NCI-H2227 treated with DMSO at 0.1 percent for 48 hours (cell line): Measurements from ENCODE around the gene TMEM156.

Experiments used
- DNase-seq: peaks from one replicate; lab custom pipeline; 2025; lab: John Stamatoyannopoulos, UW

The TMEM156 gene, protein sequence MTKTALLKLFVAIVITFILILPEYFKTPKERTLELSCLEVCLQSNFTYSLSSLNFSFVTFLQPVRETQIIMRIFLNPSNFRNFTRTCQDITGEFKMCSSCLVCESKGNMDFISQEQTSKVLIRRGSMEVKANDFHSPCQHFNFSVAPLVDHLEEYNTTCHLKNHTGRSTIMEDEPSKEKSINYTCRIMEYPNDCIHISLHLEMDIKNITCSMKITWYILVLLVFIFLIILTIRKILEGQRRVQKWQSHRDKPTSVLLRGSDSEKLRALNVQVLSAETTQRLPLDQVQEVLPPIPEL

DNA sequence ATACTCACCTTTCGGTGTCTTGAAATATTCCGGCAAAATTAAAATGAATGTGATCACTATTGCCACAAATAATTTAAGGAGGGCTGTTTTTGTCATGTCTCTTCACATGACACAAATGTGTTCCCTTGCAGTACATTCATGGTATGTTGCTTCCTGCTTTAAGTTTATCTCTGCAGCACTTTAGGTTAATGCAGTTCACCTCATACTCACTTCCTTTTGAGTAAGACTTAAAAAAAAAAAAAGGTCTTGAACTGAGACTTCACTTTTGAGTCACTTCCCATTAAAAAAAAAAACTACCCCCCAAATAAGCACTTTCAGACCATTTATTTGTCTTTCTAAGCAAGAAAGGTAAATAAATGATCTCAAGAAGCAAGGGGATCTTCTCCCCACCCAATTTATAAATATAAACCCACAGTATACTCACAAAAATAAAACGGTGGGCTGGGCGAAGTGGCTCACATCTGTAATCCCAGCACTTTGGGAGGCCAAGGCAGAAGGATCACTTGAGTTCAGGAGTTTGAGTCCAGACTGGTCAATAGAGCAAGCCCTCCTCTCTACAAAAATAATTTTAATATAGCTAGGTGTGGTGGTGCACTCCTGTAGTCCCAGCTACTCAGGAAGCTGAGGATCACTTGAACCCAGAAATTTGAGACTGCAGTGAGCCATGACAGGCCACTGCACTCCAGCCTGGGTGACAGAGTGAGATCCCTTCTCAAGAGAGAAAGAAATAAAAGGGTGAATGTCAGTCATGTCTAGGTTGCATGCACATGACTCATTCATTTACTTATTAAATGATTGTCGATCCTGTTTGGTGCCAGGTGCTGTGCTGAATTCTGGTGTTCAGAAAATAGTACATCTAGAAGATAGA lies at the start of gene TMEM156:
TSS of gene TMEM156 (minus strand) at position 192 of the 868 bp plus-strand sequence. CDS start at position 96, 96 bp downstream.
- no peak for DNase-seq

DNA sequence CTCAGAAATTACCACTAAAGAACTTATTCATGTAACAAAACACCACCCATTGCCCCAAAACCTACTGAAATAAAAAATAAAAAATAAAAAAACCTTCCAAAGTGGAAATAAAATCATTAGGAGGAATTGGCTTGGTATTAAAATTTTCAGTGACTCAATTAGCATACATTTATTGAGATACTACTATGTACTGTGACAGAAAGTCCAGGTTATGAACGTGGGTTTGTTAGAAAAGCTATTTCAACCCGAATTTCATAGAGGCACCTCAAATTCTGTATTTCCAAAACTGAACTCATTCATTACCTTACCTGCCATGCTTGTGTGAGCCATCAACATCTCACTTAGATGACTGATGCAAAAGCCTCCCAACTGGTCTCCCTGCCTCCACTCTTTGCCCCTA lies 46.6 kb upstream of the TMEM156 start:
- no peak for DNase-seq

DNA sequence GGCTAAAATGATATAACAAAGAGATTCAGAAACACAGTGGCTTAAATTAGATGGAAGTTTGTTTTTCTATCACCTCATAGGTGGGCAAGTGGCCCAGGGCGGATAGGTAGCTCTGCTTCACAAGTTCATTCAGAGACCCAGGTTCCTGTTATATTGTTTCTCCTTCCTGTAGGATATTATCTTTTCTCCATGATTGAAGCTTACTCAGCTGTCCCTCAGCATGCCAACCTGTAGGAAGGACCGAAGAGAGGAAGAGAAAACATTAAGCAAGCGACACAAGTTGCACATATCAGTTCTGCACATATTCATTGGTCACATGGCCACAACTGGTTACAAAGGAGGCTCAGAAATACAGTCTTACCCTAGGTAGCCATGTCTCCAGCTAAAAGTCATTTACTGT lies 36.7 kb upstream of the TMEM156 start:
- no peak for DNase-seq

DNA sequence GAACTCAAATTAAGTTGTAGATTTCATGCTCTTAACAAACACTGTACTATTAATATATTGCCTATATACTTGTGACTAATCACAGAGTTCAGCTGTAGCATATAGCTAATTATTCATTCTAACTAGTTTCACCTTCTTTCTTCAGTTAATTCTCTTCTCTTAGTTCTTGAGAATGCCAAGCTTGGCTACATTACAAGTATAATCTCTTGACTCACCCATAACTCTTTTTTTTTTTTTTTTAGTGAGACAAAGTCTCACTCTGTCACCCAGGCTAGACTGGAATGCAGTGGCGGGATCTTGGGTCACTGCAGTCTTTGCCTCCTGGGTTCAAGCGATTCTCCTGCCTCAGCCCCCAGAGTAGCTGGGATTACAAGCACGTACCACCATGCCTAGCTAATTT lies 35.2 kb upstream of the TMEM156 start:
- no peak for DNase-seq

DNA sequence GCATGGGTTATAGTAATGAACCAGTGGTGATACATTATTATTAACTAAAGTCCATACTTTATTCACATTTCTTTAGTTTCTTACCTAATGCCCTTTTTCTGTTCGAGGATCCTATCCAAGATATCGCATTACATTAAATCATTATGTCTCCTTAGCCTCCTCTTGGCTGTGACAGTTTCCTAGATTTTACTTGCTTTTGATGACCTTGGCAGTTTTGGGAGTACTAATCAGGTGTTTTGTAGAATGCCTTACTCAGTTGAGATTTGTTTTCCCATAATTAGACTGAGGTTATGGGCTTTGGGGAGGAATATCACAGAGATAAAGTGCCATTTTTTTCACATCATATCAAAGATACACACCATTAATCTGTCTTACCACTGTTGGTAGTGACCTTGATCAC lies 34.8 kb upstream of the TMEM156 start:
- DNase-seq, result no peak

DNA sequence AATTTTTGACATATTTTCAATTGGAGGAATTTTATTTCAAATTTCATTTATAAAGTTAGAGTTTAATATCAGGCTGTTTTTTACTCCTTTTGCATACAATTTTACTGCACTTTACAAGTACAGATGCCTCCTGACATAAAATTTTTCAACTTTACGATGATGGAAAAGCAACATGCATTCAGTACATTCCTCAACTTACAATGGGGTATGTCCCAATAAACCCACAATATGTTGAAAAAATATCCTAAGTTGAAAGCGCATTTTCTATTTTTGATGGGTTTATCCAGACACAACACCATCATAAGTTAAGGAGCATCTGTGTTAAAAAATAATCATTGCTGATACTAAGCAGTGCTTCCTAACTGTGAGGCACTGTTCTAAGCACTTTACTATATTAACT lies 34.2 kb upstream of the TMEM156 start:
- DNase-seq, result no peak

DNA sequence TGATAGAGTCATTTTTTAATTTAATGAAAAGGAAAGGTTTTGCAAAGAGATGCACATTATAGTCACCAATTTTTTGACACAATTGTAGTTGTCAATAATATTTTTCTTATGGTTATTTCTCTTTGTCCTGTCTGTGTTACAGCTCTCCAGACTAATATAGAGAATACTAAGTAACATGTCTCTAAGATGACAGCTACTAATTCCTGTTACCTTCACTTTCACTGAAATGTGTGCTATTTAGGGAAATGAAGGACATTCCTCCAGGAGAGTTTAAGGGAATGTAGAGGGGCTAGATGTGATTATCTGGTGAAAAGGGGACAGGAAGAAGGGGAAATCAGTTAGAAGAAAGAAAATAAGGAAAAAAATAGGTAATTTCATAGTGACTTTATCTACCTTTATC lies 31.2 kb upstream of the TMEM156 start:
- DNase-seq, result no peak

DNA sequence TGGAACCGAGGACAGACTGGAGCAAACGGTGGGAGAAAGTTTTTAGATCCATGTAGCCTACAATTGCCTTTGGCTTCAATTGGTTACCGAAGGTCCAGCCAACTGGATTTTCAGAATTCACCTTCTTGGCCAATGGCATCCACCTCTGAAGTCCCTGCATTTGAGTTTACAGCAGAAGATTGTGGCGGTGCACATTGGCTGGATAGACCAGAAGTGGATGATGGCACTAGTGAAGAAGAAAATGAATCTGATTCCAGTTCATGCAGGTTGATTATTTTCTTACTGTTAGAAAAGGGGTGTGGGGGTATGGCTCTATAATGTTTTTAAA lies 30.5 kb upstream of the TMEM156 start:
- peak; percentile 49 for DNase-seq

DNA sequence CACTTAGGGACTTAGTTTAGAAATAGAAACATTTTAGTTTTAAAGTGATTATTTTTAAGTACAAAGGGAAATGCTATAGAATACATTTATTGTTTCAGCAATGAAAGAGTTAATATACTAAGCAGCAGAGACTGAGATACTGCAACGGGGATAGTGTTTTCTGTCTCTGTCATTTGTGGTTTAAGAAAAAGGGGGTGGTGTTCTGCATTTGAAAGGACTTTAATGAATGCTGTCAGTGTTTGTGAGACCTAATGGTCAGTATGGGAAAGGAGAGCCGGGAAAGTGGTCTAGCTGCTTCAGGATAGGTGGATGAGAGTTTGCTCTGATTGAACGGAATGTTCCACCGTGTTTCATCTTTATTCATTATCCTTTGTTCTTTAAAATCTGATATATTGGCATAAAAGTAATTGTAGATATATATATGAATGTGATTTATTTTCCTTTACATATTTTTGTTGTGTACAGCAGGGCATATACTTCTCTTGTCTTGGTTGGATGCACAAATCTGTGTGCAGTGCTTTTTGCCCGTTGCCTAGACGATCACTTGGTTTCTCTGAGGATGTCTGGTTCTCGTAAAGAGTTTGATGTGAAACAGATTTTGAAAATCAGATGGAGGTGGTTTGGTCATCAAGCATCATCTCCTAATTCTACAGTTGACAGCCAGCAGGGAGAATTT lies 30.0 kb upstream of the TMEM156 start, which contains the start of gene KLHL5:
TSS of gene KLHL5 (plus strand) at position 139 of the 676 bp plus-strand sequence. CDS start at position 560, 421 bp downstream.
- DNase-seq, result peak; percentile 71

DNA sequence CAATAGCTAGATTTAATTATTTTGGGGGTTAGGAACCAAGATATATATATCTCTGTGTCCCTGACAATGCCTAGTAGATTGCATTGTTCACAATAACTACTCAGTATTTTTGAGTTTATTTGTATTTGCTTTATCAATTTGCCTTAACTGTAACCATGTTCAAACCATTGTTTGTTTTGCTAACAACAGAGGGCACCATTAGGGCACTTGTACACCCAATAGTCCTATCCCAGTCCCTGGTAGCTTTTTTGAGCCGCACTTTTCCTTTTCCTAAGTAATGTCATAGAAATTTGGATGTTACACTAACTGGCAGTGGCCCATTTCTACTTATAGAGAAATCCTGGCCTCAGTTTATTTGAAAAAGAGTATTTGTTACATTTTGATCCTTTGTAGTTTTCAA lies 29.2 kb upstream of the TMEM156 start:
- no peak for DNase-seq

DNA sequence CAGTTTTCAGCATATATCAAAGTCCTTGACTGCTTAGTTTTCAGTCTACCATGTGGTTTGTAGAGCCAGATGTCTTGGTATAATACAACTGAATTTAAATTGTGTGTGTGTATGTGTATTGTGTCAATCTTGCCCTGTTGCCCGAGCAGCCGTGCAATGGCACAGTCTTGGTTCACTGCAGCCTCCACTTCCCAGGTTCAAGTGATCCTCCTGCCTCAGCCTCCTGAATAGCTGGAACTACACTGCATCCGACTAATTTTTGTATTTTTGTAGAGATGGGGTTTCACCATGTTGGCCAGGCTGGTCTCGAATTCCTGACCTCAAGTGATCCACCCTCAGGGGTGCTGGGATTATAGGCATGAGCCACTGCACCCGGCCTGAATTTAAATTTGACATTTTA lies 23.8 kb upstream of the TMEM156 start:
- no peak for DNase-seq

DNA sequence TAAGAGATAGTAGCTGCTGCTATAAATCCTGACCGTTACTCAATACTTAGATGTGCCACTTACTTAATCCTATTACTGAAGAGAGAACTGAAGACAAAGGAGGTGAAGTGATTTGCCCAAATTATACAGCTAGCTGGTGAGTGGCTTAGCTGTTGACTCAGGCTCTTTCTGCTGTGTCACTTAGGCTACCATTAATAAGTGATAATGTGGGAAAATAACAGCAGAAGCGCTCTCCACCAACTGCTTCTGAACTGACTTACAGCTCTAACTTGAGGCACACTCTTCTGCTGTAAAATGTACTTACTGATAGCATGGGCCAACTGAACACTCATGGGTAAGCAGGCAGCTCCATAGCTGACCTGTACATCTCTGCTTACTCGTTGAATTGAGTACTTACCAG lies 22.3 kb upstream of the TMEM156 start:
- peak; percentile 76 for DNase-seq

DNA sequence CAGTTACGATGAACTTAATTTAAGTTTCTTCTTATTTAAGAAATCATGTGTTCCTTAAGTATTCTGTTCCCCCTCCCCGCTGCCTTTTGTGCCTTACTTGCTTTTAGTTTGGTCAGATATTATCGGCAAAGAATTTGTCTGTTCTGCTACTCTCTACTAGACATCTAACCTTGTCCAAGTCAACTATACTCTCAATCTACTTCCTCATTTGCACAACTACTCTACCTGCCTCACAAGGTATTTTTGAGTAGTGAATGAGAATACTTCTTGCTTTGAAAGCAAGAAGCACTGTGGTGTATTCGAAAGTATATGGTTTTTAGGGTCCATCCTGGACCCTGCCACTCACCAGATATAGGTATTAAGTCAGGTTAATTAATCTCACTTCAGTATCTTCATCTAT lies 21.8 kb upstream of the TMEM156 start:
- no peak for DNase-seq

DNA sequence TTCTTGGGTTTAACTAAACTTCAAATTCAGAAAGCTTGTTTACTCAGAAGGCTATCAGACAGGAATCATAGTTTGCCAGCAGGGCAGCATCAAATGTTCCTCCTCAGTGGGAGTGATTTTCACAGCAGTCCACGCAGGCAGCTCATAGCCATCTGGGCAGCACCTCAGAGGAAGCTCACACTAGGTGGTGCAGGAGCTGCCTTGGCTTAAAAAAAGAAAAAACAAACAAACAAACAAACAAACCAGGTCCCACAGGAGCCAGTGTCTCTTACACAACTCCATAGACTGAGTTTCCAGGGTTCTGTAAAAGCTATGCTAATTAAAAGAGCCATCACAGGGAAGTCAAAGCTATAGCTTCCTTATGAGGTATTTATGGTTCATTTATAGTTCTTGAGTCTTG lies 19.3 kb upstream of the TMEM156 start:
- no peak for DNase-seq

DNA sequence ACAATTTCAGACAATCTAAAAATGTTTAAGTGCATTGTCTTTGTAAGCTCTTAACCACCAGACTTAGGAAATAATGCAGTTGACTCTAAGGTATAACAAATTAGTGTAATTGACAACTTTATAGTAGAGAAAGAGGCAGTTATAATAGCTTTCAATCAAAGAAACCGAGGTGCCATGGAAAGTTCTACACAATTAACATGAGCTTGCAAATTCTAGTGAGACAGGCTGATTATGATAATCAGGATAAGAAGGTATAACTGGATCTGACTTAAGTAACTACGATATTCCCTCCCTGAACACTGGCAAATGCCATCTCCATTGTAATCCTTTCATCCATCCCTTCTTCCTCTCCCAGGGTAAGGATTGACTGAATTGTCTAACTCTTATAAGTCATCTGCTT lies 18.4 kb upstream of the TMEM156 start:
- DNase-seq, result no peak

DNA sequence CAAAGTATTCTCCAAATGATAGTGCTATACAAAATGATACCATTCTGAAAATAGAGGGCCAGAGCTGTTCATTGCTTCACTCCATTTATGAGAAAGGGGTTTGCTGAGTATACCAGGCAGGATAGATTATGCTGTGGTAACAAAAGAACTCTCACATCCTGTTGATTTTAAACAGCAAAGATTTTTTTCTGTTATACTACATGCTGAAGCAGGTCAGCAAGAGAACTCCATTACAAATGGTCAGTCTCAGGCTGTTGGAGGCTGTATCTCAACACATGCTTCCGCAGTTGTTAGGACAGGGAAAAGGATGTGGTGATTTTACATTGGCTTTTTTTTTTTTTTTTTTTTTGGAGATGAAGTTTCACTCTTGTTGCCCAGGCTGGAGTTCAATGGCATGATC lies 16.1 kb upstream of the TMEM156 start:
- no peak for DNase-seq

DNA sequence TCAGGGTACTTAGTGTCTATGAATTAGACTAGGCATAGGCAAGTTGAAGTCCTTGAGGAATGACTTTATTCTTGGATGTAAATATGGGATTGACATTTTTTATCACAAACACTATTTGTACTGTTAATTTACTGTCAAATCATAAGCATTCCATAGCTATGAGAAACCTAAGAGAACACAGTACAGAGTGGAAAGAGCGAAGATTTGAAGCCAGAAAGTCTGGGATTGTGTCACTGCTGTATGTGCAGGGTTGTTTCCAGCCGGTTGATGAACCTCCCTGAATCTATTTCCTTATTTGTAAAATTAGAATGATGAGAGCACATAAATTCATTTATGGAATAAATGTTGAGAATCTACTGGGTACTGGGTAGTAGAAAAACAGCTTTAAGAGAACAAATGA lies 15.5 kb upstream of the TMEM156 start:
- DNase-seq, result no peak

DNA sequence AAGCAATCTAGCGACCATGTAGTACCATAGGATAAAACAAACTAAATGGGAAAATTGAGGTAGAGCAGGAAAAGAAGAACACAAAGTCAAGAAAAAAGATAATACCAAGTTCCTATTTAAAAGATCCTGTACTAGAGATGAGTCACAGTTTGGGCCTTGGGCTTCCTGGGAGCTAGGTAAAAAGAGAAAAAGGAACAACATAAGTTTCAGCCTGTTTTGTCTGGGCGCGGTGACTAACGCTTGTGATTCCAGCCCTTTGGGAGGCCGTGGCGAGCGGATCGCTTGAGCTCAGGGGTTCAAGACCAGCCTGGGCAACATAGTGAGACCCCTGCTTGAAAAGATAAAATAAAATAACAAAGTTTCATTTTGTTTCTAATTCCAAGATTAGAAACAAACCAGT lies 14.0 kb upstream of the TMEM156 start:
- no peak for DNase-seq

DNA sequence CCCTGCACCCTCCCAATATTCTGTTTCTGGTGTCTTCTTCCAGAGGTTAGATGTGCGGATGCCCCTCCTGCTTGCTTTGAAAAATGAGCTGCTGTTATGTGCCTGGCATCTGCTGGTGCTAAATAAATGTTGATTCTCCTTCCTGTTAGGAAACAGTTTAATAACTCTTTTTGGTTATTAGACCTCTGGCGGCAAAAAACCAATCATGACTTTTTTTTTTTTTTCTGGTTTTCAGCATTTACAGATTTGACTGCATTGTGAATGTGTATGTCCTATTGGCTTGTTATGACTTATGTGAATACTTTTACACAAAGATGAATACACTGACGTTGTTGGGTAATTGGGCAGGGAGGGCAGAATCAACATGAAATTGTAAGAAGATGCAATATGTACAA lies 13.6 kb upstream of the TMEM156 start:
- DNase-seq, result no peak

DNA sequence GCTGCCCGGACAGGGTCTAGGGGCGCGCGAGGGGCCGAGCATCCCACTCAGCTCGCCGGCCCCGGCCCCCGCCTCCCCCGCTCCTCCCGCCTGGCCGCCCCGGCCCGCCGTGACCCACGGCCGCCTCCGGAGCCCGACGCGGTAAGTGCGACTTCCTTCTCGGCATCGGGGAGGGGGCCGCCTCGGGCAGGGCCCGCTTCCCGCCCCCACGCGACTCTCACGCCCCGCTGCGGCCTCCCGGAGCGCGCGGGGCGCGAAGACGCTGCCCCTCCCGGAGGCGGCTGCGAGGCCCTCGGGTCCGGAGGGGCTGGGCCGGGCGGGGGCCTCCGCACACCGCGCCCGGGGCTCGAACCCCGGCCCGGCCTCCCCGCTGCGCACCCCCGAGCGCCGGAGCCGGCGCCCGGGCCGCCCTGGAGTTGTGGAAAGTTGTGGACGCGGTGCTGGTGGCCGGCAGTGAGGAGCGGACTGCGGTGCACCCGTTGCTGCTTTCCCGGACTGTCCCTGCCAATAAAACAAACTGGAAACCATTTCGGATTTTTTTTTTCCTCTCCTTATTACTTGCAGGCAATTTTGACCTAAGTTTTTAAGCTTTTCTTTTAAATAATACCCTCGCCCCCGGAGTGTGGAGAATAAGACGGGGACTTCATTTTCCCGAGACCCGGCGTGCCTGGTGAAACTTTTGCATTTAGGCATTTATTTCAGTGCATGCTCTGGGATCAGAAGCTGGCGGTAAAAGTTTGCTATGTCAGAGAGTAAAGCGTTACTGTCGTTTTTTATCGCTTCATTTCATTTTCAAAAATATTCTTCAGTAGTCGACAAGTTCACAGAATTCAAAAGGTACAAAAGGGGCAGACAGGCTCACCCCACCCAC lies 13.0 kb upstream of the TMEM156 start:
- no peak for DNase-seq

DNA sequence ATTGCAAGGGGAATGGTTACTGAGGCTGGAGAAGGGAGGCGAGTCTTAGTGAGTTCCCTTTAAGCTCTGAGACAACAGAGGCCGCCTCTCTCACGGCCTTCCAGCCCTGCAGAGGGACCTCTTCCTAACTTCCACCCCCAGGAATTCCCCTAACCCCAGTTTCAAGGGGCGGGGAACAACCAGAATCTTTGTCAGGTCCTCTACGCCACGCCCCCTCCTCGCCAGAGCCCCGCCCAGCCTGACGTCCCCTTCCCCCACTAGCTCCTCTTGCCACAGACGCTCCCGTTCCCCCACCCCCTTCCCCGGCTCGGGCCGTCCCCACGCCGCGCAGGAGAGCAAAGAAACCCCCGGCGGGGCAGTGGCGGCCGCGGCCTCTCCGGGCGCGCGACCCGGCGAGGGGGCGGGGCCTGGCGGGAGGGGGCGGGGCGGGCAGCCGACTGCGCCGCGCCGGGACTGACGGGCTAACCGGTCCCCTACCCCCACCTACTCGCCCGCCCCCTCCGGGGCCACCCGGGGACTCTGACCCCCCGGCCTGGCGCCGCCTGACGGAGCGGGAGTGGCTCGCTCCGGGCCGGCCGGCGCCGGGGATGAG lies 12.3 kb upstream of the TMEM156 start:
- DNase-seq, result peak; percentile 60
